IMR-90 (cell line): Measurements from ENCODE around the gene RIPPLY1. TPM values are rescaled to one million over a fixed set of nuclear protein-coding genes. Genes with fewer than 3 reads are reported as not detected.
A peak's percentile ranks its signal among the peaks of the same experiment; 100 is the strongest.

ENCODE experiments used
- ATAC-seq: fragments of 200-7000 bp; cut with Tn5 transposase; 2 replicates; pipeline ENCODE4 v1.9.1; 2020; ENCODE audit warnings: low read depth, mild to moderate bottlenecking, moderate library complexity
- BruUV-seq: library from RNA; stranded (reverse); fragments of 400-500 nt; replicated peaks from 2 replicates; lab custom pipeline; 2021; lab: Mats Ljungman, UMichigan
- CTCF ChIA-PET: fragments of 300-600 bp; formaldehyde crosslinking; extraction: SDS; loops from one replicate; lab custom pipeline; 2021; ENCODE audit warnings: antibody characterized with exemption; lab: Yijun Ruan, JAX
- POLR2A ChIA-PET: fragments of 300-600 bp; sonication (Branson Sonifier 250); formaldehyde crosslinking; loops from one replicate; lab custom pipeline; 2022; ENCODE audit warnings: antibody characterized with exemption; ENCODE audit not compliant: unreplicated experiment; lab: Charles Lee
- DNase-seq: peaks from one replicate; pipeline ENCODE4 v3.0.0; 2013
- H2AFZ ChIP-seq: replicated peaks from 2 replicates; pipeline ENCODE3; 2013; ENCODE audit warnings: low read length, mild to moderate bottlenecking; ENCODE audit not compliant: poor library complexity
- H2AK5ac ChIP-seq: 2 replicates; pipeline ENCODE4 v1.6.1; 2013; ENCODE audit warnings: low read depth, low read length, inconsistent platforms
- H2AK9ac ChIP-seq: replicated peaks from 2 replicates; pipeline ENCODE3; 2013; ENCODE audit warnings: mild to moderate bottlenecking, low read depth, low read length, moderate library complexity; ENCODE audit not compliant: poor library complexity
- H2BK120ac ChIP-seq: 2 replicates; pipeline ENCODE4 v1.6.1; 2013; ENCODE audit warnings: low read depth, low read length, inconsistent platforms
- H2BK15ac ChIP-seq: 3 replicates; pipeline ENCODE4 v1.6.1; 2013; ENCODE audit warnings: low read depth, low read length, inconsistent platforms
- H2BK20ac ChIP-seq: 2 replicates; pipeline ENCODE4 v1.6.1; 2013; ENCODE audit warnings: low read depth, mild to moderate bottlenecking, inconsistent platforms, low read length, moderate library complexity
- H2BK5ac ChIP-seq: 2 replicates; pipeline ENCODE4 v1.6.1; 2013; ENCODE audit warnings: mild to moderate bottlenecking, low read depth, low read length, inconsistent platforms; ENCODE audit not compliant: poor library complexity, severe bottlenecking
- H3K14ac ChIP-seq: replicated peaks from 2 replicates; pipeline ENCODE4 v1.6.1; 2013; ENCODE audit warnings: low read depth, low read length, inconsistent platforms
- H3K18ac ChIP-seq: 2 replicates; pipeline ENCODE4 v1.6.1; 2013; ENCODE audit warnings: low read depth, low read length, control low read depth
- H3K23ac ChIP-seq: 2 replicates; pipeline ENCODE4 v1.6.1; 2013; ENCODE audit warnings: low read depth, low read length, inconsistent platforms
- H3K27ac ChIP-seq: 2 replicates; pipeline ENCODE4 v1.5.1; 2013; ENCODE audit warnings: mild to moderate bottlenecking, control low read depth, low read length; ENCODE audit not compliant: insufficient read depth
- H3K27me3 ChIP-seq: 2 replicates; pipeline ENCODE4 v1.6.1; 2013; ENCODE audit warnings: low read length; ENCODE audit not compliant: control insufficient read depth, insufficient read depth
- H3K36me3 ChIP-seq: 2 replicates; pipeline ENCODE4 v1.6.1; 2013; ENCODE audit warnings: low read length, mixed read lengths; ENCODE audit not compliant: control insufficient read depth, insufficient read depth
- H3K4ac ChIP-seq: 2 replicates; pipeline ENCODE4 v1.6.1; 2013; ENCODE audit warnings: low read depth, low read length, inconsistent platforms
- H3K4me1 ChIP-seq: 2 replicates; pipeline ENCODE4 v1.6.1; 2013; ENCODE audit warnings: low read length, mixed read lengths; ENCODE audit not compliant: control insufficient read depth, insufficient read depth
- H3K4me2 ChIP-seq: 2 replicates; pipeline ENCODE4 v1.6.1; 2013; ENCODE audit warnings: low read depth, mild to moderate bottlenecking, control low read depth, low read length, moderate library complexity
- H3K4me3 ChIP-seq: 2 replicates; pipeline ENCODE4 v1.5.1; 2013; ENCODE audit warnings: low read depth, mild to moderate bottlenecking, control low read depth, low read length, moderate library complexity; ENCODE audit not compliant: insufficient read depth
- H3K56ac ChIP-seq: 2 replicates; pipeline ENCODE4 v1.6.1; 2013; ENCODE audit warnings: low read length, inconsistent platforms; ENCODE audit not compliant: insufficient read depth; ENCODE audit errors: extremely low read depth
- H3K79me1 ChIP-seq, 2 experiments: 2 replicates each; pipeline ENCODE4 v1.6.1; 2013; ENCODE audit warnings: low read length in 2 of 2, inconsistent platforms in 1 of 2, low read depth in 1 of 2
- H3K9ac ChIP-seq: 2 replicates; pipeline ENCODE4 v1.6.1; 2013; ENCODE audit warnings: low read depth, low read length, control low read depth
- H3K9me1 ChIP-seq: 2 replicates; pipeline ENCODE4 v1.6.1; 2013; ENCODE audit warnings: low read length, inconsistent platforms; ENCODE audit not compliant: insufficient read depth
- H3K9me3 ChIP-seq: 2 replicates; pipeline ENCODE4 v1.6.1; 2013; ENCODE audit warnings: low read length; ENCODE audit not compliant: control insufficient read depth, insufficient read depth
- H4K20me1 ChIP-seq: 2 replicates; pipeline ENCODE4 v1.6.1; 2013; ENCODE audit warnings: low read length, inconsistent platforms; ENCODE audit not compliant: insufficient read depth
- H4K5ac ChIP-seq: 2 replicates; pipeline ENCODE4 v1.6.1; 2013; ENCODE audit warnings: mild to moderate bottlenecking, low read depth, low read length, control low read depth
- H4K8ac ChIP-seq, 2 experiments: 2 replicates each; pipeline ENCODE4 v1.6.1; 2013; ENCODE audit warnings: low read depth in 2 of 2, low read length in 2 of 2, control low read depth in 1 of 2, inconsistent platforms in 1 of 2
- H4K91ac ChIP-seq: 2 replicates; pipeline ENCODE4 v1.6.1; 2013; ENCODE audit warnings: low read depth, low read length, inconsistent platforms; ENCODE audit not compliant: insufficient read depth
- NFE2L2 ChIP-seq: fragments of 150-350 bp; IDR thresholded peaks from 2 replicates; pipeline ENCODE4 v1.6.1; 2016; ENCODE audit warnings: low read depth, mild to moderate bottlenecking, low read length
- WGBS, 2 experiments: methylation state at CpG; one replicate each; pipeline versions ENCODE4 v1.1.5 to v1.1.7; 2013; ENCODE audit warnings: missing lambda C conversion rate in 2 of 2; ENCODE audit not compliant: insufficient read length in 1 of 2; ENCODE audit errors: extremely low coverage in 2 of 2; 5-methylcytosine and 5-hydroxymethylcytosine counted together
- dilution Hi-C: fragments of 300-500 bp; cut with HindIII; formaldehyde crosslinking; loops from one replicate; pipeline ENCODE4 v1.14.3; 2018; ENCODE audit warnings: low sequenced_read_pairs; ENCODE audit not compliant: unreplicated experiment
- in situ Hi-C: fragments of 300-500 bp; cut with MboI; formaldehyde crosslinking; loops from 3 replicates; pipeline ENCODE4 v1.14.3; 2019; ENCODE audit warnings: low sequenced_read_pairs, inconsistent platforms, mixed read lengths
- intact Hi-C: fragments of 100-400 bp; cut with micrococcal nuclease; formaldehyde crosslinking; loops from 2 replicates; pipeline ENCODE4 v1.10.0; 2022
- polyA plus RNA-seq, 3 experiments: library from polyadenylated mRNA; depleted of rRNA; stranded (reverse); fragments of >200 nt; gene quantifications; 2 replicates each; pipeline ENCODE4 v1.2.3, GENCODE V29; 2012; ENCODE audit warnings: low replicate concordance in 1 of 3
- total RNA-seq: library from RNA; depleted of rRNA; stranded (reverse); fragments of >200 nt; gene quantifications from 2 replicates; pipeline ENCODE4 v1.2.3, GENCODE V29; 2012
- TF ChIP-seq, protein P1 (sequence below): fragments of 150-350 bp; IDR thresholded peaks from 2 replicates; pipeline ENCODE4 v1.6.1; 2016; ENCODE audit warnings: low read depth, mild to moderate bottlenecking, low read length, moderate library complexity, borderline replicate concordance

The RIPPLY1 gene
- total and polyA plus RNA-seq, 2 of the 4 experiments (the other 2 are of a cell fraction) = not detected

DNA sequence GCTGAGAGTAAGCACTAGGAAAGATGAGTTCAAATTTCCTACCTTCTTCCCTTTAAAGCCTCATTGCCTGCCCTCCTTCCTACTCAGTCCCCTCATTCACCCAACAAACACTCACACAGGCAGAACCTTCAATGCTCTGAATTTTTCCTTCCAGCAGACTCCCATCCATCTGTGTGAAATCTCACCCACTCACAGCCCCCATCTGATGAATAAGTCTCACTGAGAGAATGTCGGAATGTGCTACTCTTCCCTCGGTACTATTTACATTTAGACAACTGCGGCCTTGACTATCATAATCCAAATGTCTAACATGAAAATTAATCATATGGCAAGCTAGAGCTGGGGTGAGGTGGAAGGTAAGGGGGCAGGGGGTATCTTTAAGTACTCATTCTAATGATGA is 36.4 kb upstream of the RIPPLY1 start:
- H2BK20ac ChIP-seq = no peak overlapping the region
- peak; percentile 29; the same call in 1 of the 2 replicates for ATAC-seq
- no peak overlapping the region for H2AK9ac ChIP-seq
- H4K20me1 ChIP-seq = no peaks in the 10 kb centered on the region; the same call in 1 of the 2 replicates
- H3K27ac ChIP-seq = no peak overlapping the region
- H2BK120ac ChIP-seq = no peak overlapping the region
- peaks cover 2% of the 10 kb centered on the region; the same call in 1 of the 2 replicates for H3K4me1 ChIP-seq
- H3K56ac ChIP-seq = no peak overlapping the region
- H2BK5ac ChIP-seq = no peak overlapping the region
- H3K36me3 ChIP-seq = peaks cover 8% of the 10 kb centered on the region
- no peaks in the 10 kb centered on the region for H3K9me3 ChIP-seq
- H3K23ac ChIP-seq = no peak overlapping the region
- WGBS, 2 experiments = no CpG with 5 or more reads among the region's 3 CpGs
- H3K4ac ChIP-seq = no peak overlapping the region
- in situ Hi-C loops (no loop called here), intact Hi-C loops (no loop called here), dilution Hi-C loops (no loop called here)
- POLR2A ChIA-PET = no interaction called here
- H3K4me3 ChIP-seq = no peak overlapping the region
- DNase-seq = no peak
- no peaks in the 10 kb centered on the region for H3K9me1 ChIP-seq
- H3K27me3 ChIP-seq = peaks cover 8% of the 10 kb centered on the region; the same call in 1 of the 2 replicates
- H3K4me2 ChIP-seq = no peak overlapping the region
- BruUV-seq = no TSS peak
- no peak overlapping the region for H4K91ac ChIP-seq
- H2BK15ac ChIP-seq = no peak overlapping the region
- H3K9ac ChIP-seq = no peak overlapping the region
- H4K8ac ChIP-seq = no peak overlapping the region
- no peaks in the 10 kb centered on the region for H3K79me1 ChIP-seq
- TF ChIP-seq, protein P1, sequence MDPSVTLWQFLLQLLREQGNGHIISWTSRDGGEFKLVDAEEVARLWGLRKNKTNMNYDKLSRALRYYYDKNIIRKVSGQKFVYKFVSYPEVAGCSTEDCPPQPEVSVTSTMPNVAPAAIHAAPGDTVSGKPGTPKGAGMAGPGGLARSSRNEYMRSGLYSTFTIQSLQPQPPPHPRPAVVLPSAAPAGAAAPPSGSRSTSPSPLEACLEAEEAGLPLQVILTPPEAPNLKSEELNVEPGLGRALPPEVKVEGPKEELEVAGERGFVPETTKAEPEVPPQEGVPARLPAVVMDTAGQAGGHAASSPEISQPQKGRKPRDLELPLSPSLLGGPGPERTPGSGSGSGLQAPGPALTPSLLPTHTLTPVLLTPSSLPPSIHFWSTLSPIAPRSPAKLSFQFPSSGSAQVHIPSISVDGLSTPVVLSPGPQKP = no peak
- TF ChIP-seq NFE2L2 = no peak
- CTCF ChIA-PET = no interaction called here
- H3K18ac ChIP-seq = no peak overlapping the region
- H3K14ac ChIP-seq = no peak overlapping the region
- no peak overlapping the region for H4K5ac ChIP-seq
- no peak overlapping the region for H2AFZ ChIP-seq
- H2AK5ac ChIP-seq = no peak overlapping the region
